ENCODE measurements around the gene TIMM9.
"Not testable (repeated sequence)": the region's sequence is repeated elsewhere in the genome, so short reads cannot be mapped to it uniquely, and the experiment has no call there.

Gene TIMM9

GRCh38 chr14:58398895-58399294, 28.4 kb downstream of the TIMM9 start:
- no peak for DNase-seq (ENCODE audit: low read depth in 1 of 2, low spot score in 1 of 2)

GRCh38 chr14:58398495-58398894, 28.8 kb downstream of the TIMM9 start:
- no peak for DNase-seq (ENCODE audit: low read depth in 1 of 2, low spot score in 1 of 2)

- no peak for DNase-seq (ENCODE audit: low read depth in 1 of 2, low spot score in 1 of 2)
Observed at GRCh38 chr14:58397156-58397555, 30.2 kb downstream of the TIMM9 start.

- DNase-seq (ENCODE audit: low read depth in 1 of 2, low spot score in 1 of 2), result peak; percentile 39 to 56
Observed at GRCh38 chr14:58395812-58396788, 31.2 kb downstream of the TIMM9 start, which contains the start of gene TOMM20L. Gene TOMM20L, plus strand, starts transcription at chr14:58395930. Its CDS starts 28 bp downstream, at chr14:58395958.

GRCh38 chr14:58395562-58395811, 31.8 kb downstream of the TIMM9 start:
- DNase-seq (ENCODE audit: low read depth in 1 of 2, low spot score in 1 of 2), result no peak

GRCh38 chr14:58390830-58391229, 36.5 kb downstream of the TIMM9 start:
- DNase-seq (ENCODE audit: low read depth in 1 of 2, low spot score in 1 of 2), result no peak

GRCh38 chr14:58376791-58377190, 50.5 kb downstream of the TIMM9 start:
- no peak for DNase-seq (ENCODE audit: low read depth in 1 of 2, low spot score in 1 of 2)

GRCh38 chr14:58368956-58369355, 58.4 kb downstream of the TIMM9 start:
- no peak for DNase-seq (ENCODE audit: low read depth in 1 of 2, low spot score in 1 of 2)

GRCh38 chr14:58367296-58367695, 60.0 kb downstream of the TIMM9 start:
- no peak for DNase-seq (ENCODE audit: low read depth in 1 of 2, low spot score in 1 of 2)

- no peak for DNase-seq (ENCODE audit: low read depth in 1 of 2, low spot score in 1 of 2)
Observed at GRCh38 chr14:58364316-58364715, 63.0 kb downstream of the TIMM9 start.

- no peak for DNase-seq (ENCODE audit: low read depth in 1 of 2, low spot score in 1 of 2)
Observed at GRCh38 chr14:58362798-58363412, 64.4 kb downstream of the TIMM9 start.

GRCh38 chr14:58362272-58362671, 65.1 kb downstream of the TIMM9 start:
- not testable (repeated sequence) for DNase-seq (ENCODE audit: low read depth in 1 of 2, low spot score in 1 of 2)
